IPS DF 4.7 (cell line): ENCODE measurements around the gene ATP1A3.

Experiments
- DNase-seq: peaks from one replicate; pipeline ENCODE4 v3.0.0-alpha.2; 2013; ENCODE audit warnings: low spot score; ENCODE audit errors: extremely low read depth

ATP1A3 gene

DNA sequence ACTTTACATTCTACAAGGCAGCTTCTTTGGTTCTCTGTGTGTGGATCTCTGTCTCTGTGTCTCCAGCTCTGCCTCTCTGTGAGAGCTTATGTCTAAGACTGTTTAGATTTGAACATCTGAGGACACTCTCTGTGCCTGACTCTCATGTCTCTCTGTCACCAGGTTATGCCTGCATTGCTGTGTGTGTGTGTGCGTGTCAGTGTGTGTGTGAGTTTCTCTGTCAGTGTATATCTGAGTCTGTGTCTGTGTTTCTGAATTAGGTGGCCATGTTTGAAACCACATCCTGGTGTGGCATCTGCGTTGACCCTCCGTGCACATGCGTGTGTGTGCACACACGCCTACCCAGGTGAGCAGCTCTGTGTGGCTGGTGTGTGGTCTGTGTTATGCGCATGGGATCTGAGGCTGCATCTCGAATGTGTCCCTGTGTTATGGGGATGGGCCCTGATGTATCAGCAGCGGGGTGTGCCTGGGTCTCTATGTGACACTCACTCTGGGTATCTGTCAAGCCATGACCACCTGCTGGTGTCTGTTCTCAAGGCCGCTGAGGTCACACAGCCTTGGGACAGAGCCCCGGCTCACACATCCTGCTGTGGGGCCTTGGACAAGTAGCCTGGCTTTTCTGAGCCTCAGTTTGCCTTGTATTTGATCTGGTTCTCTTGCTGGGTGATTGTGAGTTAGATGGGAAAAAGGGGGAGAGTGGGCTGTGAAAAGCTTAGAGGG is 6.7 kb downstream of the ATP1A3 start:
- no peak for DNase-seq

GRCh38 chr19:41984961-41985360 is 9.1 kb downstream of the ATP1A3 start:
- no peak for DNase-seq

- no peak for DNase-seq
These were observed 12.3 kb downstream of the ATP1A3 start for GRCh38 chr19:41981724-41982123.

DNA sequence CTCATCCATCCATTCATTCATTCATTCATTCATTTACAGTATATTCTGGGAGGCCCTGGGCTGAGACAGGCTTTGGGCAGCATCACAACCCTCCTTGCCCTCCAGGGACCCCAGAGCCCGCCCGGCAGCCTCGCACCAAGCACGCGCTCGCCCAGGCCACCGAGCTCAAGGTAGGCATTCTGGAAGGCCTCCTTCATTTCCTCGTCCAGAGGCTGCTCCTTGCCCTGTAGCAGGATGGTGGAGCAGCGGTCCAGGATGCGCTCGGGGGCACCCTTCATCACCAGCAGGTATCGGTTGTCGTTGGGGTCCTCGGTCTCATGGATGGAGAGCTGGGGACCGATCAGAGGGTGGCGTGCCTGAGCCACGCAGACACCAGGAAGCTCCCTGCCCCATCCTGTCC is 15.6 kb downstream of the ATP1A3 start:
- DNase-seq, result no peak

DNA sequence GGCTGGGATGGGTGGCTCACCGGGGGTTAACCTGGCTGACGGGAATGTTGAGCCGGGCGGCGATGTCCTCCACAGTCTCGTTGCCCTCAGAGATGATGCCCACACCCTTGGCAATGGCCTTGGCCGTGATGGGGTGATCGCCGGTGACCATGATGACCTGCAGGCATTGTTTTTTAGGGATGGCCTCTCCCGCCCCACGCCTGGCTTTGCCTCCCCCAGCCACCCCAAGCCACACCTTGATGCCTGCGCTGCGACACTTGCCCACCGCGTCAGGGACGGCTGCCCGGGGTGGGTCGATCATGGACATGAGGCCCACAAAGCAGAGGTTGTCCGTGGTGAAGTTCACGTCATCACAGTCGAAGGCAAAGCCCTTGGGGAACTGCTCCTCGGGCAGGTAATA is 16.1 kb downstream of the ATP1A3 start:
- no peak for DNase-seq

- DNase-seq, result no peak
These were observed 19.4 kb downstream of the ATP1A3 start for GRCh38 chr19:41974652-41975051.

GRCh38 chr19:41971363-41971762 is 22.7 kb downstream of the ATP1A3 start:
- no peak for DNase-seq

DNA sequence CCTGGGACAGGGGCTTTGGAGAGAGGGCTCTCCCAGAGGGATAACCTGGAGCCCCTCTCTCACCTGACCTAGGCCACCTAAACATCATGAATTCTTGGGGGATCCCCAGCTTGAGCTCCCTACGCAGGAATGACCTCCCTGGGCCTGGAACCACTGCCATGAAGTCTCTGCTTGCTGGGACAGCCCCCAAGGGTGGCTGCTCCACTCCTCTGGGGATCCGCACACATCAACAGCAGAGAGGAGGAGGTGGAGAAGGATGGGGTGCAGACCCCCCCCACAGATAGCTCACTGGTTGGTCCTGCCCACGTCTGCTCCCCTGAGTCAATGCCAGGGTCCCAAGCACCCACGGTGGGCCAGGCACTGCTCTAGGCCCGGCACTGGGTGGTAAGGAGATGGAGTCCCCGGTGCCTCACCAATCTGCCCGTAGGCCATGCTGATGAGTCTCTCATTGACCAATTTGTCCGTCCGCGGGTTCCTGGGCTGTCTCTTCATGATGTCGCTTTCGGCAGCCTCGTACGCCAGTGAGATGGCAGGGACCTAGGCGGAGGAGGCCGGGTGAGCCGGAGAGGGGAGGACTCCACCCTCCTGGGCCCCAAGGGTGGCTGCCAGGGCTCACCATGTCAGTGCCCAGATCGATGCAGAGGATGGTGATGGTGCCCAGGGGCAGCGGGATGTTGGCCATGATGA is 24.1 kb downstream of the ATP1A3 start:
- DNase-seq, result no peak

GRCh38 chr19:41968751-41969595 is 25.1 kb downstream of the ATP1A3 start:
- DNase-seq, result no peak

GRCh38 chr19:41967054-41967783 is 26.8 kb downstream of the ATP1A3 start:
- no peak for DNase-seq

DNA sequence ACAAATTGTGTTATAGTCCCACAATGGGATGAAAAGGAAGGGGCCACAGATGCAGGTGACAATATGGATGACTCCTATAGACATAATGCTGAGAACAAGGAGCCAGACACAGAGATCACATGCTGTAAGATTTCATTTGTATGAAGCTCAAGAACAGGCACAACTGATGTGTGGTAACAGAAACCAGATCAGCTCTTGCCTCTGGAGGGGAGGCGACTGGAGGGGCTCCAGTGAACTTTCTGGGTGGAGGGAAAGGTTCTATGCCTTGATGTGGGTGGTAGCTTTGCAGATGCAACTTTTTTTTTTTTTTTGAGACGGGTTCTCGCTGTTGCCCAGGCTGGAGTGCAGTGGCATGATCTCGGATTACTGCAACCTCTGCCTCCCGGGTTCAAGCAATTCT is 28.9 kb downstream of the ATP1A3 start:
- no peak for DNase-seq

- no peak for DNase-seq
These were observed 33.1 kb downstream of the ATP1A3 start for GRCh38 chr19:41960973-41961372.

- DNase-seq, result peak; percentile 92
These were observed 34.7 kb downstream of the ATP1A3 start, which contains the start of gene RABAC1 for GRCh38 chr19:41959056-41960053. Gene RABAC1 (minus strand): TSS chr19:41959321. CDS start chr19:41959292, 29 bp downstream.

GRCh38 chr19:41958367-41959055 is 35.5 kb downstream of the ATP1A3 start:
- no peak for DNase-seq

GRCh38 chr19:41957838-41958366 is 36.1 kb downstream of the ATP1A3 start:
- no peak for DNase-seq

GRCh38 chr19:41957161-41957837 is 36.7 kb downstream of the ATP1A3 start:
- no peak for DNase-seq

- no peak for DNase-seq
These were observed 37.4 kb downstream of the ATP1A3 start for GRCh38 chr19:41956621-41957020.

DNA sequence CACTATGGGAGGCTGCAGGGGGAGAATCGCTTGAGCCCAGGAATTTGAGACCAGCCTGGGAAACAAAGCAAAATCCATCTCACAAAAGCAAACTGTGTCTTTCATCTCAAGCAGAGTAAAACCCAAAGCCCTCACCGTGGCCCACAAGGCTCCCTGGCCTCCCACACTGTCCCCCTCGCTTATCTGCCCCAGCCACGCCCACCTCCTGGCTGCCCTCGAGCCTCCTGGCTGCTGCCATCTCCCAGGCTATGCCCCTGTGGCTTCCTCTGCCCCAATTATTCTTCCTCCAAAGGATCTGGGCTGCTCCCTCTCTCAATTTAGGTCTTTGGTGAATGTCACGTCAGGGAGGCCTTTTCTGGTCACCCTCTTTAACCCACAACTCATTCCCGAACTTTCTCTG is 38.5 kb downstream of the ATP1A3 start:
- no peak for DNase-seq

DNA sequence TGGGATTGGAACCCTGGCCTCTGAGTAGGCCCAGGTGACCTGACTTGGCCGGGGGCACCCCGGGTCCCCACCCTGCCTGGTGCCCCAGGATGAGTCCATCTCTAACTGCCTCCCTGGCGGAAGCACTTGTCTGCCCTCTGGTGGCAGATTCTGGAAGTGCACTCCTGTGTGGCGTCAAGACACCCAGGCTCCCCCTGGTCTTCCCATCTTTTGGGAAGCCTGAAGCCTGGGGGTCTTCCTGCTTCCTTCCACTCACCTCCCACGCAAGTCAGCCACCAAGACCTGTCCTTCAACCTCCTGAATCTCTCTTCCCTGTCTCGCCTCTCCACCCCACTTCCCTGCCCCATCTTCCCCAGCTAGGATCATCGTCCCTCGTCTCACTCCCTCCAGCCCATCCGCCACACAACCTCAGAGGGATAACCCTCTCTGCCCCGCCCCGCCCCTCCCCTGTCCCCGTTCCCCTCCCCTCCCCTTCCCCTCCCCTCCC is 42.3 kb downstream of the ATP1A3 start:
- no peak for DNase-seq
